ENCODE results near the gene GLUD1. TPM values are rescaled to one million over a fixed set of nuclear protein-coding genes. Genes with fewer than 3 reads are reported as not detected.
"Not testable (repeated sequence)": the region's sequence is repeated elsewhere in the genome, so short reads cannot be mapped to it uniquely, and the experiment has no call there.

GLUD1 gene
- polyA plus RNA-seq, 4 donors: 108 to 201 (median 131) TPM

DNA sequence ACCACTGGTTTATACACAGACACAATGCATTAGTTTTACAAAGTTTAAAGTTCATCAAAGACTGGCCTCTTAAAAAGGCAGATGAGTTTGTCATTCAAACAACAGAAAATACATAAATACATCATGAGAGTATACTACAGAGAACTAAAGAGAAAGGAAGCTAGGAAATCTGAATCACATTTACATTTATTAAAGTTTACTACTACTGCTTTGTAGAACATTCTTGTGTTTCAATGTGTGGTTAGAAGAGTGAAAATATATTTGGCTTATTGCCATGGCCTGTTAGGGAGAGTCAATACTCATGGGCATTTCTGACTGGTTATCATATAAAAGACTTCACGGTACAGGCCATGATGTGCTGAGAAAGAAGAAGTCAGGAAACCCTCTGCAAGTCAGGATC is 87.5 kb downstream of the GLUD1 start:
- not testable (repeated sequence) for DNase-seq (ENCODE audit: low read depth in 4 of 4, low spot score in 3 of 4)

DNA sequence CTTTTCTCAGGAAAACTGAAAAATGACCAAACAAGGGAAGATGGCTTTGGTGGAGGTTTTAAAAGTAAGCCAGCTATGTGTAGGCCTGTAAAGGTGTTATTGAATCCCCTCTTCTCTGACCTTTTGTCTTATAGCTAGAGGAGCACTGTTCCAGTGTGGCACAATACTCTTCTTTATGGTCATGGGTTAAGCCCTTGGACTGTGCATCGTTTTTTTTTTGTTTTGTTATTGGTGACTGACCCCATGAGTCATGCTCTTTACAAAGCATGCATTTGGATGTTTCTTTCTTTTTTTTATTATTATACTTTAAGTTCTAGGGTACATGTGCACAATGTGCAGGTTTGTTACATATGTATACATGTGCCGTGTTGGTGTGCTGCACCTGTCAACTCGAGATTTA is 94.2 kb downstream of the GLUD1 start:
- no peak for DNase-seq (ENCODE audit: low read depth in 4 of 4, low spot score in 3 of 4)

Other genes with a start within 250 kb of the GLUD1 start
- gene MMRN2, start 137.2 kb downstream of the GLUD1 start, polyA plus RNA-seq (ENCODE audit: insufficient read length in 4 of 4): 10 to 100 TPM; 17.0 to 28.2 (median 24.7) TPM
- 10 to 100 TPM in 2 of 4 donors, 1 to 10 TPM in 2; 4.8 to 39.2 (median 20.8) TPM for gene SNCG, start 136.2 kb downstream of the GLUD1 start, polyA plus RNA-seq (ENCODE audit: insufficient read length in 4 of 4)
- 10 to 100 TPM; 13.9 to 44.9 (median 26.2) TPM for gene ADIRF, start 126.4 kb downstream of the GLUD1 start, polyA plus RNA-seq (ENCODE audit: insufficient read length in 4 of 4)
- not detected for gene FAM25A, start 74.5 kb downstream of the GLUD1 start, polyA plus RNA-seq (ENCODE audit: insufficient read length in 4 of 4)
- gene SHLD2, start 363 bp upstream of the GLUD1 start, polyA plus RNA-seq (ENCODE audit: insufficient read length in 4 of 4): 10 to 100 TPM; 26.7 to 46.7 (median 39.5) TPM
- gene NUTM2A, start 130.6 kb upstream of the GLUD1 start, polyA plus RNA-seq (ENCODE audit: insufficient read length in 4 of 4): 1 to 10 TPM; 1.5 to 4.2 (median 3.1) TPM